Stimulated activated CD4-positive, alpha-beta T cell treated with anti-CD3 and anti-CD28 coated beads, Interleukin-15, amount 100 ng/mL, for 1 hour (primary cell): Measurements from ENCODE around the gene ELF2.
"Not testable (repeated sequence)": the region's sequence is repeated elsewhere in the genome, so short reads cannot be mapped to it uniquely, and the experiment has no call there.

Experiments used
- DNase-seq, 2 donors: peaks; one replicate each; pipeline ENCODE4 v3.0.0-alpha.2; 2020; ENCODE audit warnings: low read depth in 1 of 2, low spot score in 1 of 2

The ELF2 gene

DNA sequence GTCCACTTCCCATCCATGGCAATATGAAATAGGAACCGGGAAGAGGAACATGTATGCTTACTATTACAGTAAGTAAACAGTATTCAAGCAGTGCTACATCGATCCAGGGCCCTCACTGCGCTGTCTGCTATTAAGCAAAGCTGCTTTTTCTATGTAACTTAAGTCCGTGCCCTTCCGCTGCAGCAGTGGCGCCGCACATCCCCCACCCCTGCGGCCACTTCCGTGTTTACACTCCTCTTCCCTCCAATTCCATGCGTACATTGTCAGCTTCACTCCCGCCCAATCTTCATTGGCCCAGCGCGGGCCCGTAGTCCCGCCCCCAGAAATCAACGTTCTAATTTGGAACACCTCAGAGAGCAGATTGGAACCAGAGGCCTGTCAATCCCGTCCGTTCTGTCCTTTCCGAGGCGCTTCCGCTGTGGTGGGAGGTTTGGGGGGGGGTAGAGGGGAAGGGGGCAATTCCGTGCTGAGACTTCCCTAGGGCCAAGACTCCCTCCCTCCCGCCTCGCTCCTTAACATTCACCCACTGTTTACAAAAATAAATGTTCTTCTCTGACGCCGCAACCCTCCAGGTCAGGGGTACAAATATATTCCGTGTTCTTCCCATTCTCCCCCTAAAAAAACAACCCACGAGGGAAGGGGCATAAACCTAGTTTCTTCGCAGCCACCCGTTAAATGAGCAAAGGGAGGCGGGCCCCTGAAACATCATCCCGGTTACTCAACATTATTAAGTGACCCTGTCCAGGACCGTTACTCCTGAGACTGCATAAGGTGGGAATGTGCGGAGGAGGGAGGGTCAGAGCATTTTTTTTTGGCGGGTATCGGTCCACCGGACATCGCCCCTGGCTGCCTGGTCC lies 94.0 kb downstream of the ELF2 start:
- DNase-seq = peak; percentile 71 to 73

GRCh38 chr4:139078926-139079325 lies 98.1 kb downstream of the ELF2 start:
- no peak for DNase-seq

GRCh38 chr4:139077567-139078355 lies 99.3 kb downstream of the ELF2 start:
- no peak for DNase-seq

- no peak for DNase-seq
These were observed 100.8 kb downstream of the ELF2 start for GRCh38 chr4:139076016-139076744.

GRCh38 chr4:139060591-139060990 lies 116.4 kb downstream of the ELF2 start:
- no peak for DNase-seq

- DNase-seq = not testable (repeated sequence)
These were observed 118.0 kb downstream of the ELF2 start for GRCh38 chr4:139059026-139059425.

- no peak for DNase-seq
These were observed 122.1 kb downstream of the ELF2 start for GRCh38 chr4:139054791-139055505.

- no peak for DNase-seq
These were observed 123.1 kb downstream of the ELF2 start for GRCh38 chr4:139053909-139054308.

- no peak for DNase-seq
These were observed 126.6 kb downstream of the ELF2 start for GRCh38 chr4:139050446-139050845.

GRCh38 chr4:139048026-139048425 lies 129.0 kb downstream of the ELF2 start:
- DNase-seq = no peak

DNA sequence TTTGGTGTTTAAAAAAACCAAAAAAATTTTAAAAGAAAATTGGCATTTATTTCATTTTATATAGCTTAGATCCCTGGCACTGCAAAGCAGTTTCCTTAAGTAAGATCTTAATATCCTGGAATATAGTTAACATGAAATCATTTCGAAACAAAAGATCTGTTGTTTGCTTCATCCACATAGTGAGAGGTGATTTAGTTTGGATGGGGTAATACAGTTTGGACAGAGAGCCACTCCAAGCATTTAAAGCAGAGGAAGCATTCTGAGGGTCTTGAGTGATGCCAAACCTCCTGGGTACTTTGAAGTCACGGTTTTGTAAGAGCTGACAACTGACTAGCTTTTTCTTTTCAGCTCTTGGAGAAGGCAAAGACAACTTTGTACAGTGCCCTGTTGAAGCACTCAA lies 132.7 kb downstream of the ELF2 start:
- DNase-seq = no peak

GRCh38 chr4:139042981-139043460 lies 134.0 kb downstream of the ELF2 start:
- DNase-seq = no peak

DNA sequence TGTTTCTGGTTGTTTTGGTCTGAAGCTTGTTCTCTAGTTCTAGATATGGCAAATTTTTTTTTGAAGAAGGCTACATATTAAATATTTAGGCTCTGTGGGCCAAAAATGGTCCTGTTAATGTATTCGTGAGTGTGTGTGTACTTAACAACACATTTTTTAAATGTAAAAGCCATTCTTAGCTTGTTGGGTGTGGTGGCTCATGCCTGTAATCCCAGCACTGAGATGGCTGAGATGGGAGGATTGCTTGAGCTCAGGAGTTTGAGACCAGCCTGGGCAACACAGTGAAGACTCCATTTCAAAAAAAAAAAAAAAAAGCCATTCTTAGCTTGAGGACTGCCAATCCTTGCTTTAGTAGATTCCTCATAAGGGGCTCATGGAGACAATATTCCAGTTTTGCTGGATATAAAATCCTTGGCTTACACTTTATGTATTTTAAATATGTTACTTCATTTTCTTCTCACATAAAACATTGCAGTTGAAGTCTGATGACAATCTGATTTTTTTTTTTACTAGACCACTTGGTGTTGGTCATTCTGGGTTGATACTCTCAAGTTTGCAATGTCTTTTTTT lies 138.1 kb downstream of the ELF2 start:
- DNase-seq = no peak

- DNase-seq = no peak
These were observed 140.1 kb downstream of the ELF2 start for GRCh38 chr4:139036885-139037284.

DNA sequence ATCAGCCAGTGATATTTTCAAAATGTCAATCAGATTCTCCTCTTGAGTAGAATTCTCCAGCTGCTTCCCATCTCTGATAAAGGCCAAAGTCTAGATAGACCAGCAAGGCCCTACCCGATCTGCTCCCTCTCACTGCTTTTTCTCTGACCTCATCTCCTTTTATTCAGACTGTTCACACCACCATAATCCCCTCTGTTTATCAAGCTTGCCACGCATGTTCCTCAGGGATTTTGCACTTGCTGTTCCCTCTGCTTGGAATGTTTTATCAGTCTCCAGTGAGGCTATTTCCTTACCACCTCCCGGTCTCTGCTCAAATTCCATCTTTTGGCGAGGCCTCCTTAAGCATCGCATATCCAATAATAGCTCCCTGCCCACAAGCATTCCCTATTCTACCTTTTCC lies 141.4 kb downstream of the ELF2 start:
- no peak for DNase-seq

DNA sequence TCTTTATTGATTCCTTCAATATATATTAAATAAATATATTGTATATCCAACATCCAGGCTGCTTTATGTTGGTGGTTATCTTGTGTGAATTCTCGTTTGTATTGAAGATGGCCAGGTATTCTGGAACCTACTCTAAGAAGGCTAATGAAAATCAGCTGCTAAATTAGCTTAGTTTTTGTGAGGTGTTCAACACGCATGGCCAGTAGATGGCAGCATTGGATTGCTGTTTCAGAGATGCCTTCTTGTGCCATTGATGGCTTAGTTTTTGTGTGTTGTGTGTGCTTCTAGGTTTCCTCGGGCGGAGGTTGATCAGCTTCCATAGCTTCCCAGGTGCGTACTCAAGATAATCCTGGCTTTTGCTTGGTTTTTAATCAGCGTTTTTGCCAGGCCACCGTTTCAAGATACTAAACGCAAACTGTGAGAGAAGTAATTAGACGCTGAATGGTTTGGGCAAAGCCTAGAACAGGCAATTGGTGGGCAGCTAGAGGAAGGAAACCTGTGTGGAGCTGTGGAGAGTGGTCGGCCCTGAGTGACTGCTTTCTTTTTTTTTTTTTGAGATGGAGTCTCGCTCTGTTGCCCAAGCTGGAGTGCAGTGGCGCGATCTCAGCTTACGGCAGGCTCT lies 146.3 kb downstream of the ELF2 start:
- DNase-seq = peak; percentile 26 to 52

- DNase-seq = not testable (repeated sequence)
These were observed 147.1 kb downstream of the ELF2 start for GRCh38 chr4:139029866-139030363.

DNA sequence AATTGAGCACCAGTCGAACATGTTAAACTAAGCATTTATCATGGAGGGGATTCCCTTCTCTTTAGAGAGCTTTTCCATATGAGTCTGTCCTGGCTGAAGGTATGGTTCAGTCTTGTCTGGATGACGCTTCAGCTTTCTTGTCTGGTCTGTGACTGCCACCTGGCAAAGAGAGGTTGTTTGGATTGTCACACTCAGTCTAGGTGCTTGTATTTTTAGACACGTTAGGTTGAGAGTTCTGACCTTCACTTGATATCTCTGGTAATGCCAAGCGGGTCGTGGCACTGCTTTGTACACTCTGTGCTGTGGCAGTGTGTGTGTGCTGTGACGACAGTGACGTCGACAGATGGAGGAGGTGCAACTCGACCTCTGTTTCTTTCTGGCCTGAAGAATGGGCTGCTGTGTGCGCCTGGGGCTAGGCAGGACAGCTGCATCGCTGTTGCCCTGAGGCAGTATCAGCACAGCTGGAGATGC lies 148.8 kb downstream of the ELF2 start:
- DNase-seq = no peak

DNA sequence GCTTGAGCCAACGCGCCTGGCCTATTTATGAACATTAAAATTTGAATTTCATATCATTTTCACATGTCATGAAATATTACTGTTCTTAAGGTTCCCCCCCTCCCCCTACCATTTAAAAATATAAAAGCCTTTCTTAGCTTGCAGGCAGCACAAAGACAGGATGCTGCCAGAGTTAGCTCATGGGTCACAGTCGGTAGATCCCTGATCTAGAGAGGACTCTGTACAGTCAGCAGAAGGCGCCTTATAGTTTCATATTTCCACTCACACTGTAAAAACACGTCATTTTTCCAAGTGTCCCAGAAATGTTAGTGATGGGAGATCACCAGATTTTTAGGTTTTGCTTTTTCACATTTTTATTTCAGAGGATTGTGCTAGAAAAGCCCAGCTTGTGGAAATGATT lies 149.2 kb downstream of the ELF2 start:
- no peak for DNase-seq

- no peak for DNase-seq
These were observed 151.2 kb downstream of the ELF2 start for GRCh38 chr4:139025841-139026240.
